OCI-LY7 (cell line): Measurements from ENCODE around the gene F8. TPM values are rescaled to one million over a fixed set of nuclear protein-coding genes. Genes with fewer than 3 reads are reported as not detected.

Source experiments
- BruUV-seq: library from RNA; stranded (reverse); fragments of 400-500 nt; replicated peaks from 2 replicates; lab custom pipeline; 2021; lab: Mats Ljungman, UMichigan
- CTCF ChIA-PET: fragments of 300-600 bp; sonication (Branson Sonifier 250); formaldehyde crosslinking; loops from one replicate; lab custom pipeline; 2022; ENCODE audit warnings: antibody characterized with exemption; ENCODE audit not compliant: unreplicated experiment; lab: Charles Lee
- POLR2A ChIA-PET: fragments of 300-600 bp; sonication (Branson Sonifier 250); formaldehyde crosslinking; loops from one replicate; lab custom pipeline; 2022; ENCODE audit warnings: antibody characterized with exemption; lab: Charles Lee
- DNase-seq: peaks from one replicate; pipeline ENCODE4 v3.0.0-alpha.2; 2015; ENCODE audit warnings: low spot score
- H2AFZ ChIP-seq: fragments of 200-600 bp; sonication (generic), shearing (Covaris generic); 2 replicates; pipeline ENCODE4 v1.6.1; 2014; ENCODE audit warnings: mild to moderate bottlenecking, antibody characterized with exemption, low read length, moderate library complexity
- H3K27ac ChIP-seq: fragments of 200-600 bp; sonication (generic); 2 replicates; pipeline ENCODE4 v1.5.1; 2014; ENCODE audit warnings: mixed run types, low read depth, mild to moderate bottlenecking, moderate library complexity, low read length, inconsistent platforms; ENCODE audit not compliant: poor library complexity, severe bottlenecking
- H3K36me3 ChIP-seq: fragments of 200-600 bp; sonication (generic); 2 replicates; pipeline ENCODE4 v1.6.1; 2014; ENCODE audit warnings: mild to moderate bottlenecking, antibody characterized with exemption, low read length, moderate library complexity, mixed read lengths; ENCODE audit not compliant: insufficient read depth
- H3K4me1 ChIP-seq: fragments of 200-600 bp; sonication (generic); 2 replicates; pipeline ENCODE4 v1.5.1; 2014; ENCODE audit warnings: mild to moderate bottlenecking, low read length; ENCODE audit not compliant: insufficient read depth, poor library complexity, severe bottlenecking
- H3K4me2 ChIP-seq: fragments of 200-600 bp; sonication (generic); 2 replicates; pipeline ENCODE4 v1.6.1; 2014; ENCODE audit warnings: mild to moderate bottlenecking, low read length
- H3K4me3 ChIP-seq: fragments of 200-600 bp; sonication (generic); 2 replicates; pipeline ENCODE4 v1.5.1; 2014; ENCODE audit warnings: mild to moderate bottlenecking, low read depth, low read length; ENCODE audit not compliant: poor library complexity, severe bottlenecking
- H3K79me2 ChIP-seq: fragments of 200-600 bp; sonication (generic); 2 replicates; pipeline ENCODE4 v1.6.1; 2016; ENCODE audit warnings: low read depth, mild to moderate bottlenecking, low read length, moderate library complexity, mixed read lengths; ENCODE audit not compliant: insufficient read depth
- H3K9me2 ChIP-seq: fragments of 200-600 bp; sonication (generic); 2 replicates; pipeline ENCODE4 v1.6.1; 2016; ENCODE audit warnings: mild to moderate bottlenecking, low read length, mixed read lengths; ENCODE audit not compliant: insufficient read depth
- H3K9me3 ChIP-seq: fragments of 200-600 bp; sonication (generic); 2 replicates; pipeline ENCODE4 v1.6.1; 2014; ENCODE audit warnings: mild to moderate bottlenecking, mixed run types, low read length, mixed read lengths
- H4K20me1 ChIP-seq: fragments of 200-600 bp; sonication (generic); 2 replicates; pipeline ENCODE4 v1.6.1; 2014; ENCODE audit warnings: mild to moderate bottlenecking, antibody characterized with exemption, low read length, moderate library complexity, mixed read lengths; ENCODE audit not compliant: insufficient read depth
- EZH2phosphoT487 ChIP-seq: fragments of 200-600 bp; sonication (generic); IDR thresholded peaks from 2 replicates; pipeline ENCODE4 v1.6.1; 2018; ENCODE audit warnings: low read depth, borderline replicate concordance, mild to moderate bottlenecking, mixed run types, antibody characterized with exemption, low read length, moderate library complexity, mixed read lengths
- intact Hi-C: fragments of 100-400 bp; cut with micrococcal nuclease; formaldehyde crosslinking; loops from one replicate; pipeline ENCODE4 v1.10.0; 2022; ENCODE audit not compliant: unreplicated experiment
- total RNA-seq, 2 experiments: library from RNA; depleted of rRNA in 1 of 2; stranded (reverse); fragments of >200 nt in 1 of 2; shearing (Covaris generic) in 1 of 2; gene quantifications; 2 replicates each; pipeline ENCODE4 v1.2.3, GENCODE V29; 2014 to 2022
- TF ChIP-seq, protein P1 (sequence below): fragments of 200-600 bp; sonication (generic); conservative IDR thresholded peaks from 2 replicates; pipeline ENCODE4 v1.5.1; 2014; ENCODE audit warnings: mild to moderate bottlenecking, antibody characterized with exemption, low read length, moderate library complexity, mixed read lengths

Gene F8
- total RNA-seq, 2 experiments from 2014 or later, result 0.47 to 1.7 TPM

DNA sequence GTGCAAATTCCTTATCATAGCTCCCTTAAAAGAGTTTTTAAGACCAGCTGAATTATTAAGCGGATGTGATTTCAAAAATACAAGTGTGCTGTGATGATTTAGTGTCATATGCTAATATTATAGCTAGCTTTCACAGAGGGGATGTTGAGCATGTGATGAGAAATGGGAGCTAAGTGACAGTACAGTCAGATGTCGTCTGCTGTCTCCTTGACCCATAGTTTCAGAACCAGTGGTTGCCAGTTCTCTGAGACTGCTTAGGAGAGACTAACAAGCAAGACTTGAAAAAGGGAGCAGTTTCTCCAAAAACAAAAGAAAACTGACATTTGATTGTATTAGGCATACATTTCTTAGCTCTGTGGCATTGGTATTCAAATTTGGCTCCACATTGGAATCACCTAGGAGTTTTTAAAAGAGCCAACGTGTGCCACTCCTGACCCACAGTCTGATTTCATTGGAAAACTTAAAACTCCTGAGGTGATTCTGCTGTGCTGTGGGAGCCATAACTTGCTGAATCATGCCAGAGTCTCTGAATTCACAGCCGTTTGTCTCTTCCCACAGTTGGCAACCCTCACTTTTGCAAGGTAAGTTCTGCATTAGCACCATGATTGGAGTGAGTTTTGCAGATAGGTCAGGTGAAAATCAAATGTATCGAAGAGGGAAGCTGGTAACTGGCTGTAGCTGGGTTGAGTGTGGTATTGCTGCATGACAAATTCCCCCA is 24.4 kb upstream of the F8 start:
- Histone ChIP-seq H3K27ac (no peak overlapping the region), H3K4me2 (no peak overlapping the region), H2AFZ (no peak overlapping the region), H3K4me1 (no peaks in the 10 kb centered on the region), H3K79me2 (no peaks in the 10 kb centered on the region), H3K36me3 (peaks cover 6% of the 10 kb centered on the region), H3K9me3 (no peaks in the 10 kb centered on the region), H4K20me1 (no peaks in the 10 kb centered on the region), H3K4me3 (no peak overlapping the region), H3K9me2 (no peaks in the 10 kb centered on the region)
- DNase-seq, result no peak
- no TSS peak for BruUV-seq
- ChIA-PET POLR2A (interaction anchor here (0.8 kb wide), 1 partner anchor 11 kb away, joined by 3 read pairs; no protein-coding TSS in a partner anchor), CTCF (no interaction called here)
- TF ChIP-seq, protein P1, sequence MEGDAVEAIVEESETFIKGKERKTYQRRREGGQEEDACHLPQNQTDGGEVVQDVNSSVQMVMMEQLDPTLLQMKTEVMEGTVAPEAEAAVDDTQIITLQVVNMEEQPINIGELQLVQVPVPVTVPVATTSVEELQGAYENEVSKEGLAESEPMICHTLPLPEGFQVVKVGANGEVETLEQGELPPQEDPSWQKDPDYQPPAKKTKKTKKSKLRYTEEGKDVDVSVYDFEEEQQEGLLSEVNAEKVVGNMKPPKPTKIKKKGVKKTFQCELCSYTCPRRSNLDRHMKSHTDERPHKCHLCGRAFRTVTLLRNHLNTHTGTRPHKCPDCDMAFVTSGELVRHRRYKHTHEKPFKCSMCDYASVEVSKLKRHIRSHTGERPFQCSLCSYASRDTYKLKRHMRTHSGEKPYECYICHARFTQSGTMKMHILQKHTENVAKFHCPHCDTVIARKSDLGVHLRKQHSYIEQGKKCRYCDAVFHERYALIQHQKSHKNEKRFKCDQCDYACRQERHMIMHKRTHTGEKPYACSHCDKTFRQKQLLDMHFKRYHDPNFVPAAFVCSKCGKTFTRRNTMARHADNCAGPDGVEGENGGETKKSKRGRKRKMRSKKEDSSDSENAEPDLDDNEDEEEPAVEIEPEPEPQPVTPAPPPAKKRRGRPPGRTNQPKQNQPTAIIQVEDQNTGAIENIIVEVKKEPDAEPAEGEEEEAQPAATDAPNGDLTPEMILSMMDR, result no peak
- no peak for TF ChIP-seq EZH2phosphoT487
- intact Hi-C loops, result no loop called here

DNA sequence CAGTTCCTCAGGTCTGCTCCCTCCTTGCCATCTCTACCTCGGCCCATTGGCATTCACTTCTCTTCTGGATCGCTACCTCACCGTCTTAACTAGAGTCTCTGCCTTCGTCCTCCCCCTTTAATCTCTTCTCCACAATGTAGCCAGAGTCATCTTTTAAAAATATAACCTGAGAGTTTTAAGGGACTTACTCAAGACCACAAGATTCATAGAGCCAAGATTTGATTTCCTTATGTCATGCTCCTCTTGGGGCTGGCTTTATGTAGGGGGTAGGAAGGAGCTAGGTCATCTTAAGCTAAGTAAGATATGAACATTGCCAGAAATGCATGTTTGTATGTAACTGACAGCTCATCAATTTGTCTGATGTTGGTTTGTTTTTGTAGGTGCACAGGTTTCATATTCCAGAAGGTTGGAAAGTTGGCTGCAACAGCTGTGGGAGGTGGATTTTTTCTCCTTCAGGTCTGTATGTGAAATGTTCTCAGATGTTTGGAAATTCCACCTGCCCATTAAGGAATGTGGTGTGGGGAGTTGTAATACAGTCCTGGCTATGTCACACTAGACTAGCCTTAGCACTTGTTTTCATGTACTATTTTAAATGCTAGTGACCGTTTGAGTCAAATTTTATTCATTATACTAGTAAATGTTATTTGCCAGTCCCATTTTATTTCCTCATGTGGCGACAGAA is 23.7 kb upstream of the F8 start:
- no peak for DNase-seq
- Histone ChIP-seq H3K9me2 (no peaks in the 10 kb centered on the region), H3K4me3 (no peak overlapping the region), H4K20me1 (no peaks in the 10 kb centered on the region), H3K4me1 (no peaks in the 10 kb centered on the region), H3K9me3 (no peaks in the 10 kb centered on the region), H3K4me2 (no peak overlapping the region), H3K79me2 (peaks cover 3% of the 10 kb centered on the region; the same call in 1 of the 2 replicates), H3K27ac (no peak overlapping the region), H2AFZ (no peak overlapping the region), H3K36me3 (peaks cover 4% of the 10 kb centered on the region)
- TF ChIP-seq, protein P1, result no peak
- no peak for TF ChIP-seq EZH2phosphoT487
- no TSS peak for BruUV-seq
- CTCF ChIA-PET, result no interaction called here
- intact Hi-C loops, result no loop called here
- POLR2A ChIA-PET, result interaction anchor here (0.8 kb wide), 1 partner anchor 10 kb away, joined by 3 read pairs; no protein-coding TSS in a partner anchor
